ACC112 (cell line): Measurements from ENCODE around the gene ZNF275.

ENCODE experiments used
- H2AFZ ChIP-seq: fragments of 200-600 bp; sonication (generic); one replicate; pipeline ENCODE4 v1.6.0; 2017; ENCODE audit warnings: antibody characterized with exemption, low read length; ENCODE audit not compliant: unreplicated experiment
- H3K27ac ChIP-seq: fragments of 200-600 bp; sonication (generic); 2 replicates; pipeline ENCODE4 v1.5.1; 2014; ENCODE audit warnings: low read depth, mild to moderate bottlenecking, antibody characterized with exemption, low read length, moderate library complexity
- H3K27me3 ChIP-seq: fragments of 200-600 bp; sonication (generic); 2 replicates; pipeline ENCODE4 v1.6.1; 2014; ENCODE audit warnings: mild to moderate bottlenecking, antibody characterized with exemption, low read length, moderate library complexity, mixed read lengths; ENCODE audit not compliant: insufficient read depth
- H3K36me3 ChIP-seq: fragments of 200-600 bp; sonication (generic); 2 replicates; pipeline ENCODE4 v1.6.1; 2016; ENCODE audit warnings: mild to moderate bottlenecking, antibody characterized with exemption, low read length, moderate library complexity, mixed read lengths; ENCODE audit not compliant: insufficient read depth
- H3K4me1 ChIP-seq: fragments of 200-600 bp; sonication (generic); one replicate; pipeline ENCODE4 v1.6.1; 2016; ENCODE audit warnings: low read length, mixed read lengths; ENCODE audit not compliant: insufficient read depth, unreplicated experiment, control insufficient read depth
- H3K4me3 ChIP-seq: fragments of 200-600 bp; sonication (generic); 2 replicates; pipeline ENCODE4 v1.5.1; 2014; ENCODE audit warnings: mild to moderate bottlenecking, low read depth, low read length
- H3K79me2 ChIP-seq: fragments of 200-600 bp; sonication (generic); one replicate; pipeline ENCODE4 v1.6.0; 2016; ENCODE audit warnings: low read length; ENCODE audit not compliant: control insufficient read depth, unreplicated experiment, insufficient read depth

Gene ZNF275

GRCh38 chrX:153400146-153401132, 66.5 kb downstream of the ZNF275 start:
- Histone ChIP-seq H3K36me3 (no peaks in the 10 kb centered on the region), H3K27me3 (peaks cover 10% of the 10 kb centered on the region; the same call in 1 of the 2 replicates), H3K4me3 (no peak overlapping the region), H3K79me2 (no peaks in the 10 kb centered on the region), H3K27ac (no peak overlapping the region), H3K4me1 (no peaks in the 10 kb centered on the region), H2AFZ (no peak overlapping the region)

GRCh38 chrX:153401133-153401764, 67.3 kb downstream of the ZNF275 start, which contains the start of gene PNMA6E:
Gene PNMA6E (minus strand): TSS chrX:153401350. CDS start chrX:153398849, 2,501 bp downstream.
- Histone ChIP-seq H3K27ac (no peak within 1 kb of the TSS), H3K4me3 (no peak within 1 kb of the TSS), H3K36me3 (no peaks in the 10 kb centered on the region), H3K4me1 (no peaks in the 10 kb centered on the region), H2AFZ (no peak within 1 kb of the TSS), H3K27me3 (peaks cover 10% of the 10 kb centered on the region; the same call in 1 of the 2 replicates), H3K79me2 (no peaks in the 10 kb centered on the region)
